Activated T-cell treated with anti-CD3 and anti-CD28 coated beads for 48 hours (primary cell): ENCODE data around the gene SORBS1.
"Not testable (repeated sequence)": the region's sequence is repeated elsewhere in the genome, so short reads cannot be mapped to it uniquely, and the experiment has no call there.

Source experiments
- DNase-seq: peaks from one replicate; pipeline ENCODE4 v3.0.0-alpha.2; 2020; ENCODE audit warnings: low read depth

The SORBS1 gene

GRCh38 chr10:95482501-95483233 lies 78.5 kb downstream of the SORBS1 start:
- no peak for DNase-seq

DNA sequence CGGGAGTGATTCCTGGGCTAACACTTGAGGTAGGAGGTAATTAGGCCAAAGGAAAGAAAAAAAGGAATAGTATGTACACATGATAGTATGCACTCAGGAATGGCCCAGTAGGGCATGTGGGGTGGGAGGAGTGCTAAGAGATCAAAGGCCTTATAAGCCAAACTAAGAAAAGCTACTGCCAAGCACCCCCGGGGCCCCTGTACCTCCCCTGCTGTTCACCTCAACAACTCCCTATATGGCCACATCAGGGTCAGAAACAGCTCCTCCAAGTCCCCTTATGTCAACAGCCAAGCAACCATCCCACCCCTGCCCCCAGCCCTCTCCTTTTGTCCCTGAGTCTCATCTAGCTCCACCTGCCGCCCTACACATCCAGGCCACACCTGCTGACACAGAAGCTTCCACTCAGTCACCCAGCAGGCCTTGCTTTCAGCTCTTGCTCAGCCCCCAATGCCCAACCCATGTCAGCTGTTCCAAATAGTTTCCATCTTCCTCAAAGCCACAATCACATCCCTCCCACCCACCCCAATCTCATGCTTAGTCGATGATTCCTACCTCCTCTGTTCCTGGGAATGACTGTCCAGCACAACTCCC lies 80.2 kb downstream of the SORBS1 start:
- no peak for DNase-seq

DNA sequence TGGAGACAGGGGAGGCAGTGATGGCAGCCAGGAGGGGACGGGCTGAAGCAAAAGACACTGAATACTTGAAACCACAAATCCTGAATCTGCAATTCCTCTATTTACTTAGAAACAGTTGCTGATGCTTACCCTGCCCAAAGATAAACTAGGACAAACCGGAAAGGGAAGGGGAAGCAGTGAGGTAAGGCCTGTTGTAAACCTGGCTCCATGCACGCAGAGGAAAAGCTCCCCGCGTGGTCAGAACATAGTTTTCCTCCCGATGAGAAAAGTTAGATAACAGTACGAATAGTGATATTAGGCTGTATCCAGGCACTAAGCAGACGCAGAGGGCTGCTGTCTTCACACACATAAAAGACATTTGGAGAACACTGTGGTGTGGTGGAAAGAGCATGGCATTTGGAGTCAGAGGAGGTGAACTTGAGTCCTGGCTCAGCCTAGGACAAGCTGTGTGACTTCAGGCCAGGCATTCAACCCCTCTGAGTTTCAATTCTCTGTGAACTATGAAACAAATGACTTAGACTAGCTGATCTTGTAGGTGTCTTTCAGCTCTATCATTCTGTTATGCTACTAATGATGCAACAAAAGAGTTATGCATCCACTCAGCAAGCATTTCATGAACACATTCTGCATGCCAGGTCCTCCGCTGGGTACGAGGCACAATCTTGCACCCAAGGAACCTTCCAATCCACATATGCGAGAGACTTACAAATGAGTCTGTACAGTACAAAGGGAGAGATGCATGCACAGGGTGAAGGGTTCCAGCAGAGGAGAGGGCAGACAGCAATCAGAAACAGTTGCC lies 80.9 kb downstream of the SORBS1 start:
- no peak for DNase-seq

DNA sequence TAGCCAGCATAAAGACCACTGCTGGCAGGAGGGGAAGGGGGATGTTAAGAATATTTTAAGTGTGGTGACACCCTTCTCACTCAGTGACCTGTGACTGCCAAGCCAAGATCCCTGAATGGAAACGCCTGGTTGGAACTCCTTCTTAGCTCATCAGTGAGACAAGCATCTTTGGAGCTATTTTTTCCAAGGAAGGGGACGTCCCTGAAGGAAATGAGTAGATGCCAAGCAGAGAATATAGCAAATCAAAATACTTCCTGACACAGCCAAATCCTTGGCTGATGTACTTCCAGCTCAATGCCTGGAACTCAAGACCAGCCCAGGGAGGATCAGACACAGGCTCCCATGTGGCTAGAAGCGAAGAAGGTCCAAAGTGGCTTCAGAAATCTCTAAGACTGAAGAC lies 82.2 kb downstream of the SORBS1 start:
- DNase-seq = no peak

- DNase-seq = no peak
Observed at GRCh38 chr10:95478185-95478584, 83.0 kb downstream of the SORBS1 start.

DNA sequence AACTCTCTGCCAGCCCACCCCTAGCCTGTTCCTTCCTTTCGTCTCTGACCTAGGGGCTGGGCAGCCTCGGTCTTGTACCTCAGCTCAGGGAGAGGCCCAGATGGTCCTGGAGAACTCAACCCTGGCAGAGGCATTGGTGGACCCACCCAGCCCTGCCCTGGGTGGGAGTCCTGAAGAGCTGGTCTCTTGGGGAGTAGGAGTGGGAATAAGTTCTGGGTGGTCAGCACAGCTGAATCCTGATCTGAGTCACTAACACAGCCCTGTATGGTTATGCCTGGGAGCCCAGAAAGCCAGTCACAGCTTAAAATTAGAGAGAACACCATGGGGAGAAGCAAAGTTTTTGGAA lies 84.0 kb downstream of the SORBS1 start:
- no peak for DNase-seq

GRCh38 chr10:95476469-95477174 lies 84.5 kb downstream of the SORBS1 start:
- no peak for DNase-seq

GRCh38 chr10:95475827-95476468 lies 85.2 kb downstream of the SORBS1 start:
- DNase-seq = no peak

GRCh38 chr10:95475003-95475383 lies 86.2 kb downstream of the SORBS1 start:
- DNase-seq = no peak

DNA sequence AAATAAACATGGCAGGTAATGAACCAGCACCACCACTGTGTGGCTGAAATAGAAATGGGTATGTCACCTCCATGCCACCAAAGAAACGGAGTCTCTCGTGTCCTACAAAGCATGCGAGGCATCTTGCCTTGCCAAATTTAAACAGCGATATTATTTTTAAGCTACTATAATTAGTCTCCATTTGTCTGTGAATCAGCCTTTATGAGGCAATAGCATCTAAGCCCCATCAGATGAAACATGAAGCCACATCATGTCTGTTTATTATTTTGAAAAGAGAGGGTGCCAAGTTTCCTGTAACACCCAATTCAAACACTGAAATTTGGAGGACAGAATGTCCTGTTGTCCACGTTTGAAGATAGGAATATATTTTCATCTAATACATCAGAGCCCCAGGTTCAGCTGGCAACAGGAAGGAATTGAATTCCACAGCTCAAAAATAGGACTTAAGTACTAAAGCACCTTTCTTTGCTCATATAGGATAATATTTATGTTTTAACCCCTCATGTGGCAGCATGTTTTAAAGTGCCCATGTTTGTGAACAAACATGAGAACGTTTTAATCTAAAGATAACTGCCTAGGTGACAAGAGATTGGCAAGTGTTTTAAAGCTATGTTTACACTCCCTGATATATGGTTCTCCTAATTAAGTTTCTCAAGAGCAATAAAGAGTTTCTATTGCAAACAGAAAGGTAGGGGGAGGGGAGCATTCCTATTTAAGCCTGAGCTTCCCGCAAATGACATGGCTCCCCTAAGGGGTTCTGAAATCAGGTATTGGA lies 86.8 kb downstream of the SORBS1 start:
- DNase-seq = no peak

GRCh38 chr10:95472304-95473088 lies 88.7 kb downstream of the SORBS1 start:
- no peak for DNase-seq

DNA sequence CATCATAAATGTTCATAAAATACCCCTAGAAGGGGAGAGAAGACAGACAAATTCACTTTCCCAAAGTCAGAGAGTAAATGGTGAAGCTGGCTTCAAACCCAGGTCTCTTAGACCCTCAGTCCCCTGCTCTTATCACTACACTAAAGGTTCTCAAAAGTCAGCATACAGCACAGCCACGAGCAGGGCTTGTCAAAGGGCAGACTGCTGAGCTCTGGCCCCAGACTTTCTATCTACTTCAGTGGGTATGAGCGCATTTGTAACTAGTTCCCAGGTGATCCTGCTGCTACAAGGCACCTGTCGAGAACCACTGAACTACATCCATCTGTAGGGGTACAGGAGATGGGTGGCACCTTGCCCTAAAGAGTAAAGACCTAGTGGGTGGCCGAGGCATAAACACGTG lies 91.5 kb downstream of the SORBS1 start:
- no peak for DNase-seq

GRCh38 chr10:95469251-95469650 lies 91.9 kb downstream of the SORBS1 start:
- DNase-seq = no peak

- not testable (repeated sequence) for DNase-seq
Observed at GRCh38 chr10:95467642-95468041, 93.5 kb downstream of the SORBS1 start.

DNA sequence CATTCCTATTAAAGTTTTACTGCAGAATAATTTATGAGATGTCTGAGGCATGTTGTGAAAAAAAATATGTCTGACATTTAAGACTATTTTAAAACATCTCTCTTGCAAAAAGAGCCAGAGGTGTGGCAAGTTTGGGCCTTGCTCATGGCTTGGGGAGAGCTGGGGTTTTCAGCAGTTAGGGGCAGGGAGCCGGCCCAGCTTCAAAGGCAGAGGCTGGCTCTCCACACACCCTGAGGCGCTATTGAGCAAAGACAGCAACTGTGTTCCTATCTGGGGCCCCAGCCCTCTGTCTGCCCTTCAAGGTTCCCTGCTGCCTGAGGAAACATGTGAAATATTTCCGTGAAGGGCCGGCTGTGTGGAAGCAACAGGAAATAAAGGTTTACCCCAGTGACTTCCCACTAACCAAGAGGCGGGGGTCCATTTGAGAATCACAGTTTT lies 94.0 kb downstream of the SORBS1 start:
- DNase-seq = no peak

DNA sequence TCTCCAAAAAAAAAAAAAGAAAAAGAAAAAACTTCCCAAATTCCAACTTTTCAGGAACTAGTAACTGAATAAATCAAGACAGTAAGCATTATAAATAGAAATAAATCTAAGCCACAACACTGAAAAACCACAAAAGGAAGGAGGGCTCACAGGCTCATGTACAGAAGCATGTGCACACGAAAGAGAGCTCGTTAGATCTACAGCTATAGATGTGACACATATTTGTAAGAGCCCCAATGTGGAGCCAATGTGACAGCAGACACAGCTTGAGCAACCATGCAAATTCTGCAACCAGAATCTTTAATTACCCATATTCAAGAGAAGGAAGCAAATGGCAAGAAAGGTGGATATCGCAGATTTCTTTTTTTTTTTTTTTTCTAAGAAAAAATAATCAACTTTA lies 94.7 kb downstream of the SORBS1 start:
- no peak for DNase-seq

- no peak for DNase-seq
Observed at GRCh38 chr10:95464280-95464679, 96.9 kb downstream of the SORBS1 start.

DNA sequence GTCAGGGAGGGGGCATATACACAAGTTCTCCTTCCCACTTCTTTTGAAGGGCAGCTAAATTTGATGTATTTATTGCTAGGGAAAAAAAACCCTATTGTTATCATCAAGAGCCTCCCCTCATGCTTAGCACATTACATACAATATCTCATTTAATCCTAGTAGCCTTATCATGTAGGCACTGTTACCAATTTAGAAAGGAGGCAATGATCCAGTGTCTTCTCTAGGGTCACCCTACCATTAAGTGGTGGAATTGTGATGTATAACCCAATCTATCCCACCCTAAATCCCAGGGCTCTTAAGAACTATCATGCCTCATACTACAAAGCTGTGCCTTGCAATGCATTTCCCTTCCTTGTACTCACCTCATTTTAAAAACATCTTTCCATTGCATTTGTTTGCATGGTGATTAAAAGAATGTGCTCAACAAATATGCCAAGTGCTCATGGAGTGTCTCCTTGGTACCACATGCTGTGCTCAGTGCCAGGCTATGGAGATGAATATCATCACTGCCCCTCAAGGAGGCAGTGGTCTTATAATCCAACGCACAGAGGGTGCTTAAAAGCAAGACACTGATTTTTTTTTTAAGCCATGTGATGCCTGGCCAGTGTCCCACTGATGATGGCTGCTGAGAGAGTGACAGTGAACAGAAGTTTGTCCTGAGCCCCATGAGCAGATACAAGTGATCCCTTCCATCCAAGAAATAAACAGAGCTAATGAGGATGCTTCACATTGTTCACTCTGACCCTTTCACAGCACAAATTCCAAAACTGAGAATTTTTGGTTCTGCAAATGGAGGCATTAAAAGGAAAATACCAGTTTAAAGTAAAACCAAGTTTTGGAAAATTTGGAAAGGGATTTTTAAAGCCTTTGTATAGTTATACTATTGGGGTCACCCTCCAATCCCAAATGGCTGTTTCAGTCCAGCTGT lies 98.2 kb downstream of the SORBS1 start:
- DNase-seq = no peak

DNA sequence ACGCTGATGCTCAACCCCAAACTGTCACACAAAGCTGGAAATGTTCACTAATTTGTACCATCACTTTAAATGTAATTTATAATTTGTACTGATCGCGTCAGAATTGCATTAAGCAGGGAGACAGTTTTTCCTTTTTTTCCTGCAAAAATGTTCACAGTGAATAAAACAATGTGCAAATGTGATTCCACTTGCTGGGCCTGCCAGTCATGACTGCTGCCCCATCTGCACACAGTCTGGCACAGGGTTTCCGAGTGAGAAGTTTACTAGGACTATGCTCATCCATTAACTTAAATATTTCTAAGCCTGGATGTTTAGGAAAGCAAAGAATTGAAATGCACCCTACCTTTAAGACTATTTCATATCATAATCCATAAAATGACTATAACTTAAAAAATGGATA lies 99.6 kb downstream of the SORBS1 start:
- no peak for DNase-seq
